CD4-positive, alpha-beta memory T cell (primary cell): ENCODE measurements around the gene UQCRC2. TPM values are rescaled to one million over a fixed set of nuclear protein-coding genes. Genes with fewer than 3 reads are reported as not detected.
A peak's percentile ranks its signal among the peaks of the same experiment; 100 is the strongest.
"Not testable (repeated sequence)": the region's sequence is repeated elsewhere in the genome, so short reads cannot be mapped to it uniquely, and the experiment has no call there.

Experiments used
- CTCF ChIA-PET: fragments of 350-600 bp; sonication (Branson Sonifier 250); formaldehyde crosslinking; loops from one replicate; lab custom pipeline; 2021; ENCODE audit warnings: inconsistent platforms; ENCODE audit not compliant: partially characterized antibody; lab: Charles Lee
- POLR2A ChIA-PET: fragments of 350-600 bp; sonication (Branson Sonifier 250); formaldehyde crosslinking; loops from one replicate; lab custom pipeline; 2021; ENCODE audit not compliant: partially characterized antibody; lab: Charles Lee
- DNase-seq, 5 donors: peaks; one replicate each; pipeline versions ENCODE4 v3.0.0 to v3.0.0-alpha.2; 2020 to 2022; ENCODE audit warnings: mixed read lengths in 1 of 5
- H3K27ac ChIP-seq: one replicate; pipeline ENCODE4 v1.7.0; 2013; ENCODE audit warnings: low read depth, low read length
- H3K27me3 ChIP-seq: 2 replicates; pipeline ENCODE4 v1.7.0; 2013; ENCODE audit warnings: mild to moderate bottlenecking, low read length, moderate library complexity; ENCODE audit not compliant: insufficient read depth
- H3K36me3 ChIP-seq: 2 replicates; pipeline ENCODE4 v1.7.0; 2013; ENCODE audit warnings: mild to moderate bottlenecking, low read length, moderate library complexity; ENCODE audit not compliant: insufficient read depth
- H3K4me1 ChIP-seq: 2 replicates; pipeline ENCODE4 v1.7.0; 2013; ENCODE audit warnings: mild to moderate bottlenecking, low read length, moderate library complexity; ENCODE audit not compliant: insufficient read depth
- H3K4me3 ChIP-seq, 2 donors: one replicate each; pipeline ENCODE4 v1.7.0; 2013; ENCODE audit warnings: low read length in 2 of 2, mild to moderate bottlenecking in 1 of 2
- H3K9me3 ChIP-seq, 2 donors: one replicate each; pipeline ENCODE4 v1.7.0; 2013; ENCODE audit warnings: low read length in 2 of 2, control low read depth in 1 of 2; ENCODE audit not compliant: control insufficient read depth in 1 of 2
- H3K27ac Mint-ChIP-seq, 7 donors: one replicate each; pipeline ENCODE4 v1.8.0; 2020 to 2021; ENCODE audit warnings: mixed read lengths in 7 of 7, mild to moderate bottlenecking in 6 of 7, inconsistent platforms in 3 of 7, moderate library complexity in 3 of 7
- H3K27me3 Mint-ChIP-seq, 2 donors: one replicate each; pipeline ENCODE4 v1.8.0; 2020 to 2021; ENCODE audit warnings: mixed read lengths in 2 of 2
- H3K36me3 Mint-ChIP-seq, 2 donors: one replicate each; pipeline ENCODE4 v1.8.0; 2020 to 2021; ENCODE audit warnings: mixed read lengths in 2 of 2, inconsistent platforms in 1 of 2, mild to moderate bottlenecking in 1 of 2
- H3K4me1 Mint-ChIP-seq, 4 donors: one replicate each; pipeline ENCODE4 v1.8.0; 2020 to 2021; ENCODE audit warnings: mixed read lengths in 4 of 4, mild to moderate bottlenecking in 1 of 4
- H3K4me3 Mint-ChIP-seq, 8 donors: one replicate each; pipeline ENCODE4 v1.8.0; 2020 to 2021; ENCODE audit warnings: mixed read lengths in 8 of 8, mild to moderate bottlenecking in 7 of 8, moderate library complexity in 6 of 8, inconsistent platforms in 3 of 8
- H3K9me3 Mint-ChIP-seq, 8 donors: one replicate each; pipeline ENCODE4 v1.8.0; 2020 to 2021; ENCODE audit warnings: mixed read lengths in 8 of 8, mild to moderate bottlenecking in 5 of 8, inconsistent platforms in 3 of 8, moderate library complexity in 1 of 8
- intact Hi-C: fragments of 100-400 bp; cut with micrococcal nuclease; formaldehyde crosslinking; loops from one replicate; pipeline ENCODE4 v1.15.1; 2023
- polyA plus RNA-seq, 2 donors: library from polyadenylated mRNA; unstranded; fragments of 300-500 nt; fragmentation: Illumina TruSeq; gene quantifications; one replicate each; pipeline ENCODE4 v1.2.3, GENCODE V29; 2021
- total RNA-seq, 2 experiments: library from RNA; stranded (reverse); gene quantifications; one replicate each; pipeline ENCODE4 v1.2.3, GENCODE V29; 2021

UQCRC2 gene
- total and polyA plus RNA-seq, 4 experiments from 2014 or later = 156 to 258 (median 173) TPM

DNA sequence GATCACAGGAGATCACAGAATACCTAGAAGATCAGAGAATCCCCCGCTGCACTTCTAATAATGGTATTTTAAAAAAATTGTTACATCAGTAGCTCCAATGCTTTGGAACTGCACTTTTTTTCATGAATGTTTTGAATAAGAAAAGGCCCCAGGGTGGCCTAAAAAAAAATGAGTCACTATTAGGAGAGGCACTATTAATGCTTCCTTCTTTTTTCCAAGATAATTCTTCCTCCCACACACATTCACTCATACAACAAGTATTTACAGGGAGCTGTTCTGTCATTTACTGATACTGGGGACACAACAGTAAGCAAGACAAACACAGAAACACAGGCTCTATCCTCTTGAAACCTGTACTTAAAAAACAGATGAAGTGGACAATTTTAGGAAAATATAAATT is 48.4 kb downstream of the UQCRC2 start:
- Mint-ChIP-seq H3K9me3 (no peaks in the 10 kb centered on the region), H3K27me3 (no peaks in the 10 kb centered on the region), H3K4me3 (no peak overlapping the region), H3K4me1 (peaks cover 4 to 18% (median 13%) of the 10 kb centered on the region in 4 donors), H3K36me3 (no peaks in the 10 kb centered on the region), H3K27ac (no peak overlapping the region)
- H3K36me3 ChIP-seq = no peaks in the 10 kb centered on the region
- ChIA-PET CTCF (interaction anchor here (0.6 to 12.8 kb wide), 16 partner anchors 9 to 295 kb away, joined by 3 to 181 read pairs (median 4); partner anchors contain the start of gene POLR3E), POLR2A (interaction anchor here (1.5 to 5.4 kb wide), 3 partner anchors 76 to 295 kb away, joined by 5 to 53 read pairs (median 6); no protein-coding TSS in a partner anchor)
- intact Hi-C loops = loop anchor here (1.0 to 2.0 kb wide), 4 partner anchors 76 to 295 kb away; partner anchors contain the start of gene POLR3E
- DNase-seq = no peak
- peaks cover 9% of the 10 kb centered on the region for H3K4me1 ChIP-seq
- no peak overlapping the region for H3K27ac ChIP-seq
- H3K27me3 ChIP-seq = no peaks in the 10 kb centered on the region
- no peaks in the 10 kb centered on the region for H3K9me3 ChIP-seq
- no peak overlapping the region for H3K4me3 ChIP-seq

- H3K36me3 ChIP-seq, H3K9me3 ChIP-seq, H3K4me3 ChIP-seq, H3K27me3 Mint-ChIP-seq, H3K27me3 ChIP-seq, H3K9me3 Mint-ChIP-seq, H3K4me3 Mint-ChIP-seq, DNase-seq, H3K27ac ChIP-seq, H3K27ac Mint-ChIP-seq, intact Hi-C loops, H3K36me3 Mint-ChIP-seq: not testable (repeated sequence)
- H3K4me1 Mint-ChIP-seq = peaks cover 9 to 23% (median 18%) of the 10 kb centered on the region in 4 donors
- ChIA-PET CTCF (interaction anchor here (0.6 to 12.8 kb wide), 18 partner anchors 8 to 299 kb away, joined by 3 to 181 read pairs (median 4); partner anchors contain the start of gene POLR3E), POLR2A (interaction anchor here (1.5 to 5.4 kb wide), 3 partner anchors 76 to 295 kb away, joined by 5 to 53 read pairs (median 6); no protein-coding TSS in a partner anchor)
- peaks cover 13% of the 10 kb centered on the region for H3K4me1 ChIP-seq
These were observed 48.9 kb downstream of the UQCRC2 start for GRCh38 chr16:22002047-22002446.

DNA sequence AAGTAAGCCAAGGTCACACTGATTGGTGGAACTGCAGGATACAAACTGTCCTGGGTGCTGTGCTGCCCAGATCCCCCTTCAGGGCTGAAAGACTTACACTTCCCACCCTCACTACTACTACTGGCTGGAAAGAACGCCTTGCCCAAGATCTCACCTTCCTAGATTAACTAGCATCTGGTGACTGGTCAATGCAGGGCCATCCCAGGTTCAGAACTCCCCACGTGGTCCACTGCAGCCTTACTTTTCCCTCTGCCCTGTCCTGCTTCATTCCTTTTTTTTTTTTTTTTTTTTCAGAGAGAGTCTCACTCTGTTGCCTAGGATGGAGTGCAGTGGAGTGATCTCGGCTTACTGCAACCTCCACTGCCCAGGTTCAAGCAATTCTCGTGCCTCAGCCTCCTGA is 50.0 kb downstream of the UQCRC2 start:
- Histone ChIP-seq H3K27ac (no peak overlapping the region), H3K4me3 (no peak overlapping the region), H3K36me3 (no peaks in the 10 kb centered on the region), H3K27me3 (no peaks in the 10 kb centered on the region), H3K4me1 (peaks cover 17% of the 10 kb centered on the region), H3K9me3 (no peaks in the 10 kb centered on the region)
- Mint-ChIP-seq H3K4me1 (peaks cover 13 to 29% (median 23%) of the 10 kb centered on the region in 4 donors), H3K4me3 (no peak overlapping the region), H3K36me3 (peaks cover 0 to 3% of the 10 kb centered on the region in 2 donors), H3K9me3 (no peaks in the 10 kb centered on the region), H3K27me3 (no peaks in the 10 kb centered on the region), H3K27ac (peak overlapping the region in 2 of 7 donors; percentile 9 to 31)
- intact Hi-C loops = no loop called here
- DNase-seq = no peak
- CTCF ChIA-PET = interaction anchor here (0.7 to 12.8 kb wide), 4 partner anchors 9 to 438 kb away, joined by 3 to 181 read pairs (median 20); no protein-coding TSS in a partner anchor
- POLR2A ChIA-PET = interaction anchor here (1.6 to 5.4 kb wide), 2 partner anchors 185 to 187 kb away, joined by 7 to 53 read pairs; no protein-coding TSS in a partner anchor

DNA sequence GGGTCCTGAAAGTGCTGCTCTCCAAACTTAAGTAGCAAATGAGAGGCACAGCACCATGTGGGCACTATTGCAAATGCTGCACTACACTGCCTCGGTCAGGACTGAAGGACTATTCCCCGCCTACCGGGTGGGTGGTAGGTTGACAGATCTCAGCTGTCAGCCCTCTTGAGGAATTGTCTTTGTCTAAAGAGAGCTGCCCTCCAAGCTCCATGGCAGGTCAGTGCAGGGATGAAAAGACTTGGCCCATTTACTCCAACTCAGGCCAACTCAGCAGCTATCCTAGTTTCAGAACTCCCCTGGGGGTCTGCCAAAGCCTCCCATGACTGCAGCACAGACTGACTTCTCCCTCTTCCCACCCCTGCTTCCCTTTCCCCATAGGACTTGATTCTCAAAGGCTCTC is 51.2 kb downstream of the UQCRC2 start:
- no peaks in the 10 kb centered on the region for H3K9me3 ChIP-seq
- H3K27ac Mint-ChIP-seq = no peak overlapping the region
- POLR2A ChIA-PET = interaction anchor here (1.0 to 1.6 kb wide), 2 partner anchors 184 to 294 kb away, joined by 3 to 7 read pairs; no protein-coding TSS in a partner anchor

DNA sequence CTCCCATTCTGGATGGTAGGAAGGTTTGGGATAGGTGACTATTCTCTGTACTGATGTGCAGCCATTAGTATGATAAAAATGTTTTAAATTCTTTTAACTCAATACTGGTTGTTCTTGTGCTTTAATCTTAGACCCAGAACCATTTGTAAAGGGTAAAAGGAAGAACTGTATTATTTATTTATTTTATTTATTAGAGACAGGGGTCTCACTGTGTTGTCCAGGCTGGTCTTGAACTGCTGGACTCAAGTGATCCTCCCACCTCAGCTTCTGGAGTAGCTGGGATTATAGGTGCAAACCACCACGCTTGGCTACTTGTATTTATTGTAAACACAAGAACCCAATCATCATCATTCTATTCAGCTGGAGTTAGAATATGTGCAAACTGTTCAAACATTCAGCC is 52.6 kb downstream of the UQCRC2 start:
- Histone ChIP-seq H3K27ac (no peak overlapping the region), H3K36me3 (no peaks in the 10 kb centered on the region), H3K27me3 (no peaks in the 10 kb centered on the region), H3K9me3 (no peaks in the 10 kb centered on the region), H3K4me3 (no peak overlapping the region), H3K4me1 (peaks cover 36% of the 10 kb centered on the region)
- Mint-ChIP-seq H3K4me1 (peaks cover 21 to 42% (median 33%) of the 10 kb centered on the region in 4 donors), H3K27ac (no peak overlapping the region), H3K27me3 (no peaks in the 10 kb centered on the region), H3K36me3 (peaks cover 0 to 3% of the 10 kb centered on the region in 2 donors), H3K4me3 (no peak overlapping the region), H3K9me3 (no peaks in the 10 kb centered on the region)
- POLR2A ChIA-PET = interaction anchor here (0.5 to 4.5 kb wide), 3 partner anchors 186 to 191 kb away, joined by 3 to 98 read pairs (median 5); no protein-coding TSS in a partner anchor
- intact Hi-C loops = loop anchor here (5.0 kb wide), 1 partner anchor 53 kb away; the partner anchor contains the start of gene UQCRC2
- no peak for DNase-seq
- CTCF ChIA-PET = interaction anchor here (0.8 to 12.8 kb wide), 4 partner anchors 10 to 191 kb away, joined by 3 to 181 read pairs (median 36); no protein-coding TSS in a partner anchor

More for the DNA sequence above, 51.2 kb downstream of the UQCRC2 start:
- intact Hi-C loops = no loop called here
- Histone ChIP-seq H3K27me3 (no peaks in the 10 kb centered on the region), H3K4me3 (no peak overlapping the region), H3K36me3 (no peaks in the 10 kb centered on the region), H3K4me1 (peaks cover 26% of the 10 kb centered on the region), H3K27ac (no peak overlapping the region)
- CTCF ChIA-PET = interaction anchor here (0.8 to 12.8 kb wide), 5 partner anchors 10 to 296 kb away, joined by 3 to 181 read pairs (median 4); no protein-coding TSS in a partner anchor
- peaks cover 0 to 3% of the 10 kb centered on the region in 2 donors for H3K36me3 Mint-ChIP-seq
- H3K27me3 Mint-ChIP-seq = no peaks in the 10 kb centered on the region
- H3K9me3 Mint-ChIP-seq = no peaks in the 10 kb centered on the region
- no peak for DNase-seq
- peaks cover 15 to 36% (median 28%) of the 10 kb centered on the region in 4 donors for H3K4me1 Mint-ChIP-seq
- peak overlapping the region in 1 of 8 donors; percentile 15 for H3K4me3 Mint-ChIP-seq

DNA sequence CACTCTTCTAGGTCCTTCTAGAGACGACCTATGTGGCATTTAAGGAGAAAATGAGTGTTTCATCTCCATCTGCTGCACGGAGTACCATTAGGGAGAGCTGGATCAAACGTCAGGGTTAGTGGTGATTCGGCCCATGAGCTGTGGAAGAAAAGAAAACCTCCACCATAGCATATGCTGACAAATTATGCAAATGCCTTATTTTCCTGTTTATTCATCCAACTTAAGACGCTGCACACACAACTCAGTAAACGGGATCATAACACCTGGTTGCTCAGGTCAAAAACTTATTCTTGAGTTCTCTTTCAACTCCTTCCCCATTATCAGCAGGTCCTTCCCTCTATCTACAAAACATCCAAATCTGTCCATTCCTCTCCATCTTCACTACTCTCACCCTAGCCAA is 53.5 kb downstream of the UQCRC2 start:
- no peaks in the 10 kb centered on the region for H3K27me3 ChIP-seq
- no peaks in the 10 kb centered on the region for H3K9me3 Mint-ChIP-seq
- H3K4me3 ChIP-seq = peak overlapping the region in 1 of 2 donors; percentile 74
- ChIA-PET POLR2A (interaction anchor here (0.7 to 4.5 kb wide), 6 partner anchors 10 to 291 kb away, joined by 3 to 98 read pairs (median 15); partner anchors contain the start of genes POLR3E and UQCRC2), CTCF (interaction anchor here (1.3 to 12.8 kb wide), 5 partner anchors 8 to 291 kb away, joined by 3 to 181 read pairs (median 17); partner anchors contain the start of gene POLR3E)
- DNase-seq = no peak
- peak overlapping the region; percentile 1 to 97 (median 87) for H3K27ac Mint-ChIP-seq
- peak overlapping the region; percentile 78 for H3K27ac ChIP-seq
- H3K36me3 Mint-ChIP-seq = peaks cover 0 to 3% of the 10 kb centered on the region in 2 donors
- no peaks in the 10 kb centered on the region for H3K27me3 Mint-ChIP-seq
- peaks cover 38% of the 10 kb centered on the region for H3K4me1 ChIP-seq
- intact Hi-C loops = loop anchor here (1.0 to 5.0 kb wide), 2 partner anchors 54 to 184 kb away; partner anchors contain the start of gene UQCRC2
- H3K9me3 ChIP-seq = no peaks in the 10 kb centered on the region
- H3K4me3 Mint-ChIP-seq = peak overlapping the region; percentile 84 to 93 (median 90)
- H3K4me1 Mint-ChIP-seq = peaks cover 26 to 44% (median 33%) of the 10 kb centered on the region in 4 donors
- H3K36me3 ChIP-seq = no peaks in the 10 kb centered on the region
